Liver (tissue), 3 donors: ENCODE measurements around the gene RETSAT.

Experiments used
- ATF3 ChIP-seq: IDR thresholded peaks from 2 replicates; pipeline ENCODE4 v1.6.1; 2016; ENCODE audit warnings: antibody characterized with exemption
- CTCF ChIP-seq: fragments of 150-350 bp; IDR thresholded peaks from 2 replicates; pipeline ENCODE4 v1.5.1; 2017; ENCODE audit warnings: improper control_type of control experiment, low read depth, low read length; ENCODE audit not compliant: missing input control
- FOXA2 ChIP-seq: IDR thresholded peaks from 2 replicates; pipeline ENCODE4 v1.6.1; 2016; ENCODE audit warnings: antibody characterized with exemption
- JUND ChIP-seq, 2 donors: IDR thresholded peaks; 2 replicates each; pipeline ENCODE4 v1.6.1; 2016; ENCODE audit warnings: antibody characterized with exemption in 2 of 2
- MAX ChIP-seq: IDR thresholded peaks from 2 replicates; pipeline ENCODE4 v1.6.1; 2016; ENCODE audit warnings: antibody characterized with exemption
- RAD21 ChIP-seq, 2 donors: IDR thresholded peaks; 2 replicates each; pipeline ENCODE4 v1.6.1; 2016; ENCODE audit warnings: antibody characterized with exemption in 2 of 2, mild to moderate bottlenecking in 2 of 2
- REST ChIP-seq: IDR thresholded peaks from 2 replicates; pipeline ENCODE4 v1.6.1; 2016; ENCODE audit warnings: antibody characterized with exemption, mild to moderate bottlenecking
- TAF1 ChIP-seq: conservative IDR thresholded peaks from 2 replicates; pipeline ENCODE4 v1.6.1; 2016; ENCODE audit warnings: antibody characterized with exemption, mild to moderate bottlenecking
- YY1 ChIP-seq: IDR thresholded peaks from 2 replicates; pipeline ENCODE4 v1.6.1; 2016; ENCODE audit warnings: antibody characterized with exemption, mild to moderate bottlenecking
- donor health status: healthy.
- donor health status: healthy.

- TF ChIP-seq CTCF (no peak), TAF1 (no peak), ATF3 (no peak), JUND (IDR thresholded peaks at IDR 0.05) (no peak), REST (no peak), FOXA2 (no peak), RAD21 (IDR thresholded peaks at IDR 0.05) (no peak), MAX (no peak), YY1 (no peak)
Observed at GRCh38 chr2:85401844-85402243, 47.5 kb upstream of the RETSAT start.
